ENCODE data around the gene NEK7. TPM values are rescaled to one million over a fixed set of nuclear protein-coding genes. Genes with fewer than 3 reads are reported as not detected.

Gene NEK7
- total RNA-seq, 2 donors from 2014 or later = 168 to 228 TPM

DNA sequence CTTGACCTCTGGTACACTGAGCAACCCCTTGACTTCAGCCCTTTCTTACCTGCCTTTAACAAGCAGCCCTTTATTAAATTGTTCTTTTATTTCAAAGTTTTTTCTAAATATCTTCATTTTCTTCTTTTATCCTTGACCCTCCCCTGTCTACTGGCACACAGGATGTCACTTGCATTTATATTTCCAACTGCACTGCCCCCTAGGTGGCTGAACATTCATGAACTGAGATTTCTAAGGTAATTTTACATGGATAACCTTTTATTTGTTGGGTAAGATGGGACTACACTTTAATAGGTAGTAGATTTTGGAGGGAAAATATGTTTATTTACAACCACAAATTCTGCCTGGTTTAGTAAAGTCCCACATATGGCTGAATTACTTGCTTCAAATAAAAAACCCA is 193.7 kb downstream of the NEK7 start:
- no peaks in the 10 kb centered on the region for H3K36me3 ChIP-seq
- no peaks in the 10 kb centered on the region for H3K27me3 ChIP-seq
- no peak for DNase-seq (ENCODE audit: low spot score)
- no peak overlapping the region for H3K27ac ChIP-seq
- no peak overlapping the region for H3K4me3 ChIP-seq
- TF ChIP-seq, protein P1, sequence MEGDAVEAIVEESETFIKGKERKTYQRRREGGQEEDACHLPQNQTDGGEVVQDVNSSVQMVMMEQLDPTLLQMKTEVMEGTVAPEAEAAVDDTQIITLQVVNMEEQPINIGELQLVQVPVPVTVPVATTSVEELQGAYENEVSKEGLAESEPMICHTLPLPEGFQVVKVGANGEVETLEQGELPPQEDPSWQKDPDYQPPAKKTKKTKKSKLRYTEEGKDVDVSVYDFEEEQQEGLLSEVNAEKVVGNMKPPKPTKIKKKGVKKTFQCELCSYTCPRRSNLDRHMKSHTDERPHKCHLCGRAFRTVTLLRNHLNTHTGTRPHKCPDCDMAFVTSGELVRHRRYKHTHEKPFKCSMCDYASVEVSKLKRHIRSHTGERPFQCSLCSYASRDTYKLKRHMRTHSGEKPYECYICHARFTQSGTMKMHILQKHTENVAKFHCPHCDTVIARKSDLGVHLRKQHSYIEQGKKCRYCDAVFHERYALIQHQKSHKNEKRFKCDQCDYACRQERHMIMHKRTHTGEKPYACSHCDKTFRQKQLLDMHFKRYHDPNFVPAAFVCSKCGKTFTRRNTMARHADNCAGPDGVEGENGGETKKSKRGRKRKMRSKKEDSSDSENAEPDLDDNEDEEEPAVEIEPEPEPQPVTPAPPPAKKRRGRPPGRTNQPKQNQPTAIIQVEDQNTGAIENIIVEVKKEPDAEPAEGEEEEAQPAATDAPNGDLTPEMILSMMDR (IDR thresholded peaks at IDR 0.05) = no peak
- H3K4me1 ChIP-seq = no peaks in the 10 kb centered on the region
- H3K9me3 ChIP-seq = no peaks in the 10 kb centered on the region

DNA sequence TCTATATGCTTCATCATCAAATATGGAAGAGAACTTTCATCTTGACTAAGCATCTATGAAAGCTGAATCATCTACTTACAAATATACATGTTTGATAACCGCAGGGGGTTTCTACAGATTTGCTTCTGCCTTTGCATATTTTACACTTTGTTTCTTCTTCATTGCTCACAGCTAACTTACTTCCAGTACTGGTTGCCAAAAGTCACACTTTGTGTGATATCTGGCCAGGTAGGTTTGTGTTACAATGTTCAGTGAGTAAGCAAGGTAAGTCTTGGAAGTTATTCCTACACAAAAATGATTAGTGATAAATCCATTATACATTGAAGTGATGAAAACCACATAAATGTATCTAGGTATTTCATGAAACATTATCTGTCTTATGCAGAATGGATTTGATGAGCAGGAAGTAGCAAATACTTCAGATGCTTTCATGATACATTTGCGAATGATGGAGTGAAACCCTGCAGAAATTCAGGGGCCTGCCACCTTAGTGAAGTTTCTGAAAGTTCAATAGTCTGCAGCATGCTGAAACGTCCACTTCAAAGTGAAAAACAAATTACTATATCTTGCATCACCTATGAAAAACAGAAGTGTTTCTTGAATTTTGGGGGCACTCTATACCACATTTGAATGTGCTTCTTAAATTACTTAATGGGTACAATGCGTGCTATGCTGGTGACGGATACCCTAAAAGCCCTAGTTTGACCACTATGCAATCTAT is 196.3 kb downstream of the NEK7 start:
- no peak overlapping the region for H3K27ac ChIP-seq
- no peak overlapping the region for H3K4me3 ChIP-seq
- TF ChIP-seq, protein P1 (IDR thresholded peaks at IDR 0.05) = no peak
- H3K27me3 ChIP-seq = no peaks in the 10 kb centered on the region
- H3K4me1 ChIP-seq = no peaks in the 10 kb centered on the region
- H3K36me3 ChIP-seq = no peaks in the 10 kb centered on the region
- no peak for DNase-seq (ENCODE audit: low spot score)
- H3K9me3 ChIP-seq = no peaks in the 10 kb centered on the region

DNA sequence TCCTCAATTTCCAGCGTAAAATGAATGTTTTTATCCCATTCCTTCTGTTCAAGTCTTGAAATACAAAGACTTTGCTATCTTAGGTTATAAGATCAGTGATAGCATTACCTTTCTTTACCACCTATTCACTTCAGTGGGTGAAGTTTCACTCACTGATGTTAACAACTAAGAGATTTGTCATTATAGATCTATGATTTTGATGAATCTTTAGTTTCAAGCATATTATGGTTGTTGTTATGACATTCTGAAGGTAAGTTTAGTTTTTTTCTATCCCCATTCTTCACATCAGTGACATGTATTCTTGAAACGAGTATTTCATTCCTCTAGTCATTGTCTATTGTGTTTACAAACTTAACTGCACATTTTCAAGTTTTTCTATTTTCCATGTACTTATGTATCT is 201.1 kb downstream of the NEK7 start:
- DNase-seq (ENCODE audit: low spot score) = no peak
- H3K4me3 ChIP-seq = no peak overlapping the region

DNA sequence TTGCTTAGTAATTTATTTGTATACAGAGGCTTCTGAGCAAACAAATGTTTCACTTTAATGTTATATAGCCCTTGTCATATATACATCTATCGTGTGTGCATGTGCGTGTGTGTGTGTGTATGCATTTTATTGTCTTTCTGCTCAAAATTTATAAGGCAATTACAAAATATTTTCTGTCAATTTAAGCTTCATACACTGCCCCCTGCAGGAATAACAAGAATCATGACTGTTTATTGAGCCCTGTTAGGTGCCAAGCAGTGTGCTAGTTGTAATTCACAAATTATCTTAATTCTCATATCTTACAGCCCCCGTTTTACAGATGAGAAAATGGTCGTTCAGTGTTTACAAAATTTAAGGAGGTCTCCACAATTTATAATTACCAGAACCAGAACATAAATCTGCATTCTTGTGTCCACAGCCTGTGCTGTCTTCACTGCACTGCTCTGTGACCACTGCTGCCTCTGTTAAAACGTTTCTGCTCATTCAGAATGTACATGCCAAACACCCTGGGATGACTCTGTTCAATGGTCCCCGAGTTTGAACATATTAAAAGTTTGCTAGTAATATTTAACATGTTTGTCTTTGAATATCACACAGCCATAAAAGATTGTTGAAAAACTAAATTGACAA is 202.3 kb downstream of the NEK7 start:
- no peaks in the 10 kb centered on the region for H3K36me3 ChIP-seq
- no peaks in the 10 kb centered on the region for H3K9me3 ChIP-seq
- H3K4me1 ChIP-seq = no peaks in the 10 kb centered on the region
- H3K27me3 ChIP-seq = no peaks in the 10 kb centered on the region
- DNase-seq (ENCODE audit: low spot score) = no peak
- H3K27ac ChIP-seq = no peak overlapping the region
- no peak overlapping the region for H3K4me3 ChIP-seq
- TF ChIP-seq, protein P1 (IDR thresholded peaks at IDR 0.05) = peak in 1 of 2 donors; percentile 65

More for the DNA sequence above, 201.1 kb downstream of the NEK7 start:
- no peaks in the 10 kb centered on the region for H3K27me3 ChIP-seq
- H3K36me3 ChIP-seq = no peaks in the 10 kb centered on the region
- no peak overlapping the region for H3K27ac ChIP-seq
- TF ChIP-seq, protein P1 (IDR thresholded peaks at IDR 0.05) = no peak
- no peaks in the 10 kb centered on the region for H3K9me3 ChIP-seq
- no peaks in the 10 kb centered on the region for H3K4me1 ChIP-seq

DNA sequence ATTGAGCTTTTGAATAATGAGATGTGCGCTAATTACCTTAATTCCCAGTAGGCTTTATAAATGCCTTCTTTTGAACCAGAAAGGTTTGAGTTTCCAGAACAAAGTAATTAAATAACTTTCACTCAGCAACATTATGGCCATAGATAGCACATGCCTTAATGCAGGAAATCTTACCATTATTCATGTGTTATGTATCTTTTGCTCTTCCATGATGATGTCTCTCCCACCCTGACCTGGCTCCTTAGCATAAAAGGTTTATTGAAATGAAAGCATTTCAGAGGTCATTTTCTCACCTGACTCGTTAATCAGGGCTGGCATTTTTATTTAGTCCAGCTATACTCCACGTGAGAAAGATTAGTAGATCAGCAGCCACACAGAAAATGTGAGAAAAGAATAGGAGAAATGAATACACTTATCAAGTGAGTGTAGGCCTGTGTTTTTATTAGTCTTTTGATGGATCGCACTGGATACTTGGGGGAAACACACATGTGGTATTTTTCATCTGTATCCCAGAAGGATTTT is 203.5 kb downstream of the NEK7 start:
- DNase-seq (ENCODE audit: low spot score) = no peak
- Histone ChIP-seq H3K27ac (no peak overlapping the region), H3K27me3 (no peaks in the 10 kb centered on the region), H3K4me1 (no peaks in the 10 kb centered on the region), H3K4me3 (no peak overlapping the region), H3K36me3 (no peaks in the 10 kb centered on the region), H3K9me3 (no peaks in the 10 kb centered on the region)
- TF ChIP-seq, protein P1 (IDR thresholded peaks at IDR 0.05) = no peak

All from right atrium auricular region (tissue), 2 donors.